Stimulated activated CD4-positive, alpha-beta T cell treated with anti-CD3 and anti-CD28 coated beads, Interleukin-12 subunit alpha, Interleukin-12 subunit beta, amount 100 ng/mL, for 4 hours (primary cell): Measurements from ENCODE around the gene SIVA1.

Experiments used
- DNase-seq: peaks from one replicate; pipeline ENCODE4 v3.0.0-alpha.2; 2020

The SIVA1 gene

DNA sequence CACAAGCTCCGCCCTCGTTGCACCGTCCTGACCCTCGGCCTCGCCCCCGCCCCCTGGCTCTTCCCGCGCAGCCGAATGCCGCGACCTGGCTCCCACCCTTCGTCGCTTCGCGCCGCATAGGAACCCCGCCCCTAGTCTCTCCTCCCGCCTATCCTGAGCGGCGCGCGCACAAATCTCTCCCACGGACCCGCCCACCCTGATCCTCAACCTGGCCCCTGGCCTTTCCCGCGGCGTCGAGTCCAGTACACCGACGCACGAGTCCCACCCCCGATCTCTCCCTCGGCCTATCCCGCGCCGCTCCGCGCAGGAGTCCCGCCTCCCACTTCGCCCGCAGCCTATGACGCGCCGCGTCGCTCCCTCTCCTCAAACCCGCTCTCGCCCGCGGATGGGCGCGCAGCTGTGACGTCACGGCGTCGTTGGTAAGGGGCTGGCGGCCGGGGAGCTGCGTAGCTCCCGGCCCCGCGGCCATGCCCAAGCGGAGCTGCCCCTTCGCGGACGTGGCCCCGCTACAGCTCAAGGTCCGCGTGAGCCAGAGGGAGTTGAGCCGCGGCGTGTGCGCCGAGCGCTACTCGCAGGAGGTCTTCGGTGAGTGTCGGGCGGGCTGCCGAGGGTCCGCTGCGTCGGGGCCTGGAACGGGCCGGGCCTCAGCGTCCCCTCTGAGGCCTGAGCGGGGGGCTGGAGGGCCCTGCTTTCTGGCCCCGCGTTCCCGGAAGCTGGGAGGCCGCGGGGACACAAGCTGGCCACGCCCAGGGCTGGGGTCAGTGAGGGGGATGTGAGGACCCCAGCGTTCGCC, at the start of gene SIVA1:
Gene SIVA1 (plus strand): TSS at position 413 of the 793 bp plus-strand sequence. CDS start 55 bp downstream, at position 468.
- peak; percentile 100 for DNase-seq

DNA sequence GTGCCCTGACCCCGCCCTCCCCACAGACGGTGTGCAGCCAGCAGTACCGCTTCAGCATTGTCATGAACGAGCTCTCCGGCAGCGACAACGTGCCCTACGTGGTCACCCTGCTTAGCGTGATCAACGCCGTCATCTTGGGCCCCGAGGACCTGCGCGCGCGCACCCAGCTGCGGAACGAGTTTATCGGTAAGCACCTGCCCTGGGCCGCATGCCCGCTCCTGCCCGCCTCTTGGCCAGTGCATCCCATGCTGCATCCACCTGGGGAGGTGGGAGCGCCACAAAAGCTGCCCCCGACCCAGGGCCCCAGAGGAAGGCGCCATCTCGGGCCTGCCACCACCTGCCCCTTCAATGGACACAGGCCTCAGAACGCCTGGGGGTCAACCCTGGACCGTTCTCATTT, 49.7 kb upstream of the SIVA1 start:
- DNase-seq: no peak

- no peak for DNase-seq
Observed at GRCh38 chr14:104704252-104704651, 48.7 kb upstream of the SIVA1 start.

- DNase-seq: no peak
Observed at GRCh38 chr14:104705340-104706047, 47.5 kb upstream of the SIVA1 start.

GRCh38 chr14:104706733-104707607, 46.0 kb upstream of the SIVA1 start:
- DNase-seq: no peak

DNA sequence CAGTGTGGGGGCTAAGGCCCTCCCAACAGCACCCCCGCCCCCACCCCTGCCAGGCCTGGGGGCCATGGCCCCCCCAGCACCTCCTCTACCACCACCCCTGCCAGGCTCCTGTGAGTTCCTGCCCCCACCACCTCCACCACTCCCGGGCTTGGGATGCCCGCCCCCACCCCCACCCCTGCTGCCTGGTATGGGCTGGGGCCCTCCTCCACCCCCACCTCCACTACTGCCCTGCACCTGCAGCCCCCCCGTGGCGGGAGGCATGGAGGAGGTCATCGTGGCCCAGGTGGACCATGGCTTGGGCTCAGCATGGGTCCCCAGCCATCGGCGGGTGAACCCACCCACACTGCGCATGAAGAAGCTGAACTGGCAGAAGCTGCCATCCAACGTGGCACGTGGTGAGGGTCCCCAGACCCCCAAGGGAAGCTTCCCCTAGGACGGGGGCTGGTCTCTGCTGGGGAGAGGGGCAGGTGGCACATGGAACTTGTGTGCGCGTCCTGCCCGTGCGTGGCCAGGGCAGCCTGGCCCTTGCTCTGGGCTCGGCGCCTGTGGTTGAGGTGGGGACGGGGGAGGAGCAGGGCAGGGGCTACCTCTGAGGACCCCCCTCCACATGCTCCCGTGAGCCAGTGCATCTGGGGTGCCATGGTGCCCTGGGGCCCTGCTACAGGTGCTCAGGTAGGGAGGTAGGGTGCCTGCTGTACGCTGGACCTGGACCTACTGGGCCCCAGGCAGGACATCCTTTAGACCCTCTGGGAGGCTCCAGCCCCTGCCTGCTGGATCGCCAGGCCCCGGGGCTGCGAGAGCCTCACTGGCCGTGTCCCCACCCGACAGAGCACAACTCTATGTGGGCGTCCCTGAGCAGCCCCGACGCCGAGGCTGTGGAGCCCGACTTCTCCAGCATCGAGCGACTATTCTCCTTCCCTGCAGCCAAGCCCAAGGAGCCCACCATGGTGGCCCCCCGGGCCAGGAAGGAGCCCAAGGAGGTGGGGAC, 45.0 kb upstream of the SIVA1 start:
- DNase-seq: no peak

DNA sequence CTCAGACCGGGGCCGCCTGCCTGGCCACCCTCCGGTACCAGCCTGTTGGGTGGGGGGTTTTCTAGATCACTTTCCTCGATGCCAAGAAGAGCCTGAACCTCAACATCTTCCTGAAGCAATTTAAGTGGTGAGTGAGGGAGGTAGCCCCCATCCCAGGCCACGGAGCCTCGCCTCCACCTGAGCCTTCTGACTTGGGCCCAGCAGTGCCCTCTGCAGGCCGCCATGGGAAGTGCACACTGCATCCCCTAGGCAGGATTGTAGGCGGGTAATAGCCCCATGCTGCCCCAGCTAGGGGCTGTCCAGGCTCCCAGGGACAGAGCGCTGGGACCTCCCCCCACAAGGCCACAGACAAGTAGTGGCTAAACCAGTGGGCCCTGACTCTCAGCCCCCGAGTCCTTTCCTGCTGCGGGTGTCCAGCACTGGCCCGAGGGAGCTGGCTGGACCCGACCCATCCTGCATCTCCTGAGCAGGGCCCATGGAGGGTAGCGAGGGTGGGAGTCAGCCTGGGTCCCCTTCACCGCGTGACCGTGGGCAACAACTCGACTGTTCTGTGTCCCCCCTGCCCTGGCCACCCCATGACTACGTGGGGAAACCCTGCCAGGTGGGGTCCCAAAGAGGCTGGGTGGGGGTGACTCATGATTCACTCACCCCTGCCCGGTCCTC, 44.2 kb upstream of the SIVA1 start:
- peak; percentile 72 for DNase-seq

DNA sequence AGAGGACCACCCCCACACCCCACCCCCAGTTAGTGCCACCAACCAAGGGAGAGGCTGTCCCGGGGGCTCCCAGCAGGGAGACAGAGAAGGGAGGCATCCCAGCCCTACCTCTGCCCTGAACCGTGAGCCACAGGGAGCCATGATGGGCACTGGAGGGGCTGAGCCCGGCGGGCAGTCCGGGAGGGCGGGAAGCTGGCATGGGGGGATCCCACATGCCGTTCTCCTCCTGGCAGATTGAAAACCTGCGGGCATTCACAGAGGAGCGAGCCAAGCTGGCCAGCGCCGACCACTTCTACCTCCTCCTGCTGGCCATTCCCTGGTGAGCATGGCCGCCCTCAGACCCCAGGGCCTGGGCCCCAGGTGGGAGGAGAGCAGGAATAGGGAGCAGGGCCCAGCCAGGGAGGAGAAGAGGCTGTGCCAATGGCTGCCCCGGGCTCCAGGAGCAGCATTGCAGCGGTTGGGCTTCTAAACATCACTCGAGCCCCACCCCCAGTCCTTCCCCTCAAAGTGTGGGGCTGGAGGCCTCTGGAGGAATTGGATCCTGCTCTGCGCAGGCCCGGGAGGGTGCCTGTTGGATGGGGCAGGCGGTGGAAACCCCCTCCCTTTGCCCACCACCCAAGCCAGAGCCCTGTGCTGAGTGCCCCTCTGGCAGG, 43.4 kb upstream of the SIVA1 start:
- DNase-seq: no peak

DNA sequence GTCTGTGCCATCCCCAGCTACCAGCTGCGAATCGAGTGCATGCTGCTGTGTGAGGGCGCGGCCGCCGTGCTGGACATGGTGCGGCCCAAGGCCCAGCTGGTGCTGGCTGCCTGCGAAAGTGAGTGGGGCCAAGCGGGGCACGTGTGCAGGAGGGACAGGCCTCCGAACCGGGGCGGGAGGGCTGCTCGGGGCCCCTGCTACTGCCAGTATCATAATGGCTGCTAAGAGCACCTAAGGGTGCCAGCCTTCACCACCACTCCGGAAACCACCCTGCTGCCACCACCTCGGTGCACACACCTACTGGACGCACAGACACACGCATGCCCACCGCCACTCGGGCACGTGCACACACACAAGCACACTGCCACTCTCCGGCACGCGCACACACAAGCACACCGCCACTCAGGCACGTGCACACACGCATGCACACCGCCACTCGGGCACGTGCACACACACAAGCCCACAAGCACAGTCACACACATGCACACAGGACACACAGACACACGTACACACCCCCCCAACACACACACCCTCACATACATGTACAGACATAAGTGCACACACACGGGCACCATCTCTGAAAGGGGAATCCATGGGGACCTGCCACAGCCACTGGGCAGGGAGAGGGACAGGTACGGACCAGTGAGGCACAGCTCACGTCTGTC, 42.7 kb upstream of the SIVA1 start:
- DNase-seq: no peak

- DNase-seq: no peak
Observed at GRCh38 chr14:104712881-104713734, 39.8 kb upstream of the SIVA1 start.

GRCh38 chr14:104714066-104714465, 38.9 kb upstream of the SIVA1 start:
- no peak for DNase-seq

DNA sequence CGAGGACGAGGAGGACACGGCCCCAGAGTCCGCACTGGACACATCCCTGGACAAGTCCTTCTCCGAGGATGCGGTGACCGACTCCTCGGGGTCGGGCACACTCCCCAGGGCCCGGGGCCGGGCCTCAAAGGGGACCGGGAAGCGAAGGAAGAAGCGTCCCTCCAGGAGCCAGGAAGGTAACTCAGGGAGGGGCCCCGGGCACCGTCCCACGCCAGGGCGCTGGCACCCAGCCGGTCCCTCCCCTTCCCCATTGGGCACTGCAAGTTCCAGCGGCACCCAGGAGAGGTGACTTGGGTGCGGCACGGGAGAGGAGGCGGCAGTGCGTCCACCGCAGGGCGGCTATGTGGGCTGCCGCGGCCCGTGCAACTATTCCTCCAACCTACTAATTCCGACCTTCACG, 38.3 kb upstream of the SIVA1 start:
- no peak for DNase-seq

DNA sequence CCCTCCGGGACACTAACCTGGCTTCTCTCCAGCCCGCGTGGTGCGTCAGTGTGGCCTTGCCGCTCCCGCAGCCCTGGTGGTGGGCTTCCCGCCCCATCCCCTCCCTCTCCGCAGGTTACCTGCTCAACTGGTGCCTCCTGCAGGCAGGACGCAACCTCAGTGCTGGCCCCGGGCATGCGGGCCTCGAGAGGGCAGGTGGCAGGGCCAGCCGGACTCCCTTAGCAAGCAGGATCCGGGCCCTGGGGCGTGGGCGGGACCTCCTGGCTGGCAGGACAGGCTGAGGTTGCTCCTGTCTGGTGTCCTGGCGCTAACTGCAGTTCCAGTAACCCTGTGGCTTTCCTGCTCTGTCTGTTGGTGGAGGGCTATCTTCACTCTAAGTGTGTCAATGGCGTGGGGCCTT, 37.5 kb upstream of the SIVA1 start:
- no peak for DNase-seq

DNA sequence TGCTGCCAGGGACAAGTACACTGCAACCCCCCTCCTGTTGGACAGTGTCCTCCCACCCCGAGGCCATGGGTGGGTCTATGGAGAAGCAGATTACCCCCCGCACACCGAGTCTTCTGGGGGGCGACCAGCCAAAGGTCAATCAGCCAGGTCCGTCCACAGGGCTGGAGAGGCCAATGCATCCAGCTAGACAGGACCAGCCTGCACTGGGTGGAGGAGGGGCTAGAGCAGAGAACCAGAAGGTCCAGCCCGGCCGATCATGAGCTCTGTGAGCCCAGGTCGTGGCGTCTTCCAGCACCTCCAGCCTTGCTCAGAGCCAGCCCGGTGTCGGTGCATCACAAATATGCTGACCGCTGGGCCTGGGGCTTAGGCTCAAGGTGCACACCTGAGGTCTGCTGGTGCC, 37.1 kb upstream of the SIVA1 start:
- no peak for DNase-seq

- no peak for DNase-seq
Observed at GRCh38 chr14:104717137-104717536, 35.8 kb upstream of the SIVA1 start.

GRCh38 chr14:104717646-104718045, 35.3 kb upstream of the SIVA1 start:
- no peak for DNase-seq

GRCh38 chr14:104718147-104718546, 34.8 kb upstream of the SIVA1 start:
- no peak for DNase-seq

- no peak for DNase-seq
Observed at GRCh38 chr14:104718871-104719270, 34.1 kb upstream of the SIVA1 start.

- no peak for DNase-seq
Observed at GRCh38 chr14:104719343-104719742, 33.6 kb upstream of the SIVA1 start.
